ENCODE results near the gene ATF4.
"Not testable (repeated sequence)": the region's sequence is repeated elsewhere in the genome, so short reads cannot be mapped to it uniquely, and the experiment has no call there.

GRCh38 chr22:39507021-39507420, 13.3 kb upstream of the ATF4 start:
- TF ChIP-seq CTCF (conservative IDR thresholded peaks at IDR 0.05 in 1 of 2, IDR thresholded peaks at IDR 0.05 in 1 of 2; ENCODE audit: extremely low read depth in 1 of 2, insufficient read depth in 1 of 2, low read depth in 1 of 2, low read length in 2 of 2); EZH2 (IDR thresholded peaks at IDR 0.05; ENCODE audit: borderline replicate concordance, low read length): not testable (repeated sequence)
